Measurements from ENCODE around the gene M6PR.

M6PR gene

DNA sequence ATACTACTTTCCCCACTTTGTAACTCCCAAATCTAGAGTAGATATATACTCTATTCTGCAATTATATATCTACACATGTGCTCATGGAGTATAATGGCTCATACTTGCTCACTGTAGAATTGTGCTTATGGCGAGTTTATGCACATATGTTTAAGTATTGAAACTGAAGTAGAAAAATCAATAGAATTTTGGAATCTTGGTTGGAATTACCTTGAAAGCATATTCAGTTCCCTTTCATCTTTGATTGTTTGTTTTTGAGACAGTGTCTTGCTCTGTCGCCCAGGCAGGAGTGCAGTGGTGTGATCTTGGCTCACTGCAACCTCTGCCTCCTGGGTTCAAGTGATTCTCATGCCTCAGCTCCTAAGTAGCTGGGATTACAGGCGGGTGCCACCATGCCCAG is 44.4 kb upstream of the M6PR start:
- TF ChIP-seq RARB (CRISPR knock-in tag; IDR thresholded peaks at IDR 0.05): no peak
- TF ChIP-seq, protein P1, sequence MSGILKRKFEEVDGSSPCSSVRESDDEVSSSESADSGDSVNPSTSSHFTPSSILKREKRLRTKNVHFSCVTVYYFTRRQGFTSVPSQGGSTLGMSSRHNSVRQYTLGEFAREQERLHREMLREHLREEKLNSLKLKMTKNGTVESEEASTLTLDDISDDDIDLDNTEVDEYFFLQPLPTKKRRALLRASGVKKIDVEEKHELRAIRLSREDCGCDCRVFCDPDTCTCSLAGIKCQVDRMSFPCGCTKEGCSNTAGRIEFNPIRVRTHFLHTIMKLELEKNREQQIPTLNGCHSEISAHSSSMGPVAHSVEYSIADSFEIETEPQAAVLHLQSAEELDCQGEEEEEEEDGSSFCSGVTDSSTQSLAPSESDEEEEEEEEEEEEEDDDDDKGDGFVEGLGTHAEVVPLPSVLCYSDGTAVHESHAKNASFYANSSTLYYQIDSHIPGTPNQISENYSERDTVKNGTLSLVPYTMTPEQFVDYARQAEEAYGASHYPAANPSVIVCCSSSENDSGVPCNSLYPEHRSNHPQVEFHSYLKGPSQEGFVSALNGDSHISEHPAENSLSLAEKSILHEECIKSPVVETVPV (CRISPR knock-in tag; IDR thresholded peaks at IDR 0.05): no peak
- no peak for TF ChIP-seq ARNTL (CRISPR knock-in tag; IDR thresholded peaks at IDR 0.05; ENCODE audit: borderline replicate concordance, low read depth)
- no peak for TF ChIP-seq ZNF8 (CRISPR knock-in tag; IDR thresholded peaks at IDR 0.05)
- no peak for TF ChIP-seq ZNF70 (CRISPR knock-in tag; IDR thresholded peaks at IDR 0.05)
- TF ChIP-seq SNAI2 (CRISPR knock-in tag; IDR thresholded peaks at IDR 0.05): no peak
- no peak for TF ChIP-seq ZC3H10 (CRISPR knock-in tag; IDR thresholded peaks at IDR 0.05)
- TF ChIP-seq, protein P2, sequence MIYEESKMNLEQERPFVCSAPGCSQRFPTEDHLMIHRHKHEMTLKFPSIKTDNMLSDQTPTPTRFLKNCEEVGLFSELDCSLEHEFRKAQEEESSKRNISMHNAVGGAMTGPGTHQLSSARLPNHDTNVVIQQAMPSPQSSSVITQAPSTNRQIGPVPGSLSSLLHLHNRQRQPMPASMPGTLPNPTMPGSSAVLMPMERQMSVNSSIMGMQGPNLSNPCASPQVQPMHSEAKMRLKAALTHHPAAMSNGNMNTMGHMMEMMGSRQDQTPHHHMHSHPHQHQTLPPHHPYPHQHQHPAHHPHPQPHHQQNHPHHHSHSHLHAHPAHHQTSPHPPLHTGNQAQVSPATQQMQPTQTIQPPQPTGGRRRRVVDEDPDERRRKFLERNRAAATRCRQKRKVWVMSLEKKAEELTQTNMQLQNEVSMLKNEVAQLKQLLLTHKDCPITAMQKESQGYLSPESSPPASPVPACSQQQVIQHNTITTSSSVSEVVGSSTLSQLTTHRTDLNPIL (CRISPR knock-in tag; IDR thresholded peaks at IDR 0.05; ENCODE audit: low read depth): no peak
- TF ChIP-seq GLIS3 (CRISPR knock-in tag; IDR thresholded peaks at IDR 0.05): no peak
- TF ChIP-seq ZFP30 (CRISPR knock-in tag; IDR thresholded peaks at IDR 0.05): no peak
- TF ChIP-seq ZFP3 (CRISPR knock-in tag; IDR thresholded peaks at IDR 0.05): no peak
- TF ChIP-seq ESRRG (CRISPR knock-in tag; IDR thresholded peaks at IDR 0.05): no peak
- ATAC-seq: no peak

DNA sequence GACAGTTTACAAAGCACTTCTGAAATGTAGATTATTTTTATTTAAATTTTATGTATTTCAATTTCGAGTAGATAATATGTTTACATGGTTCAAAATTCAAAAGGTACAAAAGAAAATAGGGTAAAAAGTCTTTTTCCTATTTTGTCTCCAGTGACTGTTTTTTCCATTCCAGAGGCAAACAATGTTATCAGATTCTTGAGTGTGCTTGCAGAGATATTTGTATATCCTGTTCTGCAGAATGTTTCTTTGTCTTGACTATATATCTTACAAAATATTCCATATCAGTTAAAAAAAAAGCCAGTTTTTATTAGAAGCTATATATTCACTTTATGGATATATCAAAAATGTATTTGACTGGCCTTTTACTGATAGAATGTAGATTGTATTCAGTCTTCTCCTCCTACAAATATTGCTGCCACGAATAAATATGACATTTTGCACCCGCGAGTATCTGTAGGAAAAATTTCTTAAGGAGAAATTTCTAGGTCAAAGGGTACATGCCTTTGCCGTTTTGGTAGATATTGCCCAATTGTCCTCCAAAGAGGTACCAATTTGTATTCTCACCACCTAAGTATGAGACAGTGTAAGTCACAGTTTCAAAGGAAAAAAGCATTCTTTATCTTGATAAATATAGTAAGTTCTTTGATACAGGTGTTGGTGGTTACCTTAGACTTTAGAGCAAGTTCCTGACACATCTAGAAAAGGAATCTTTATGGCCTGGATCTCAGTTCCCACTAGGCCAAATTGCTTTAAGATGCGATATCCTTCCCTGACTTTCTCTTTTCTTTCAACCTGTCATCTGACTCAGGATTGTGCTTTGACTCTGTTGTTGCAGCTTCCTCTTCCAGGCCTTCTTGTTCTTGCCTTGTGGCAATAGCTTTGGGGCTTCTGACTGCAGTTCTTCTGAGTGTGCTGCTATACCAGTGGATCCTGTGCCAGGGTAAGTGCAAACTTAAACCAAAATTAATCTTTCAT is 42.2 kb upstream of the M6PR start:
- TF ChIP-seq OSR1 (CRISPR knock-in tag; IDR thresholded peaks at IDR 0.05) (no peak), RARB (CRISPR knock-in tag; IDR thresholded peaks at IDR 0.05) (no peak), ZNF70 (CRISPR knock-in tag; IDR thresholded peaks at IDR 0.05) (no peak), ZNF8 (CRISPR knock-in tag; IDR thresholded peaks at IDR 0.05) (no peak), ESRRG (CRISPR knock-in tag; IDR thresholded peaks at IDR 0.05) (no peak), SNAI2 (CRISPR knock-in tag; IDR thresholded peaks at IDR 0.05) (no peak), CSDC2 (CRISPR knock-in tag; IDR thresholded peaks at IDR 0.05) (no peak), ZC3H10 (CRISPR knock-in tag; IDR thresholded peaks at IDR 0.05) (no peak), TOX (CRISPR knock-in tag; IDR thresholded peaks at IDR 0.05; ENCODE audit: borderline replicate concordance) (no peak), BACH2 (CRISPR knock-in tag; IDR thresholded peaks at IDR 0.05; ENCODE audit: borderline replicate concordance) (no peak), GLIS3 (CRISPR knock-in tag; IDR thresholded peaks at IDR 0.05) (no peak), ZNF565 (CRISPR knock-in tag; conservative IDR thresholded peaks at IDR 0.05; ENCODE audit: low read depth) (no peak), ARNTL (CRISPR knock-in tag; IDR thresholded peaks at IDR 0.05; ENCODE audit: borderline replicate concordance, low read depth) (no peak), ISL1 (CRISPR knock-in tag; IDR thresholded peaks at IDR 0.05) (no peak)
- TF ChIP-seq, protein P2 (CRISPR knock-in tag; IDR thresholded peaks at IDR 0.05; ENCODE audit: low read depth): no peak
- TF ChIP-seq, protein P1 (CRISPR knock-in tag; IDR thresholded peaks at IDR 0.05): no peak
- TF ChIP-seq, protein P3, sequence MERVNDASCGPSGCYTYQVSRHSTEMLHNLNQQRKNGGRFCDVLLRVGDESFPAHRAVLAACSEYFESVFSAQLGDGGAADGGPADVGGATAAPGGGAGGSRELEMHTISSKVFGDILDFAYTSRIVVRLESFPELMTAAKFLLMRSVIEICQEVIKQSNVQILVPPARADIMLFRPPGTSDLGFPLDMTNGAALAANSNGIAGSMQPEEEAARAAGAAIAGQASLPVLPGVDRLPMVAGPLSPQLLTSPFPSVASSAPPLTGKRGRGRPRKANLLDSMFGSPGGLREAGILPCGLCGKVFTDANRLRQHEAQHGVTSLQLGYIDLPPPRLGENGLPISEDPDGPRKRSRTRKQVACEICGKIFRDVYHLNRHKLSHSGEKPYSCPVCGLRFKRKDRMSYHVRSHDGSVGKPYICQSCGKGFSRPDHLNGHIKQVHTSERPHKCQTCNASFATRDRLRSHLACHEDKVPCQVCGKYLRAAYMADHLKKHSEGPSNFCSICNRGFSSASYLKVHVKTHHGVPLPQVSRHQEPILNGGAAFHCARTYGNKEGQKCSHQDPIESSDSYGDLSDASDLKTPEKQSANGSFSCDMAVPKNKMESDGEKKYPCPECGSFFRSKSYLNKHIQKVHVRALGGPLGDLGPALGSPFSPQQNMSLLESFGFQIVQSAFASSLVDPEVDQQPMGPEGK (CRISPR knock-in tag; IDR thresholded peaks at IDR 0.05; ENCODE audit: borderline replicate concordance): no peak
- TF ChIP-seq, protein P4, sequence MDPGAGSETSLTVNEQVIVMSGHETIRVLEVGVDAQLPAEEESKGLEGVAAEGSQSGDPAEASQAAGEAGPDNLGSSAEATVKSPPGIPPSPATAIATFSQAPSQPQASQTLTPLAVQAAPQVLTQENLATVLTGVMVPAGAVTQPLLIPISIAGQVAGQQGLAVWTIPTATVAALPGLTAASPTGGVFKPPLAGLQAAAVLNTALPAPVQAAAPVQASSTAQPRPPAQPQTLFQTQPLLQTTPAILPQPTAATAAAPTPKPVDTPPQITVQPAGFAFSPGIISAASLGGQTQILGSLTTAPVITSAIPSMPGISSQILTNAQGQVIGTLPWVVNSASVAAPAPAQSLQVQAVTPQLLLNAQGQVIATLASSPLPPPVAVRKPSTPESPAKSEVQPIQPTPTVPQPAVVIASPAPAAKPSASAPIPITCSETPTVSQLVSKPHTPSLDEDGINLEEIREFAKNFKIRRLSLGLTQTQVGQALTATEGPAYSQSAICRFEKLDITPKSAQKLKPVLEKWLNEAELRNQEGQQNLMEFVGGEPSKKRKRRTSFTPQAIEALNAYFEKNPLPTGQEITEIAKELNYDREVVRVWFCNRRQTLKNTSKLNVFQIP (CRISPR knock-in tag; IDR thresholded peaks at IDR 0.05; ENCODE audit: borderline replicate concordance, low read depth): no peak

More for the DNA sequence above, 42.2 kb upstream of the M6PR start:
- ATAC-seq: no peak
